Keratinocyte (primary cell): ENCODE data around the gene DGKH. TPM values are rescaled to one million over a fixed set of nuclear protein-coding genes. Genes with fewer than 3 reads are reported as not detected.

Source experiments
- DNase-seq: peaks from one replicate; pipeline ENCODE4 v3.0.0-alpha.2; 2011; ENCODE audit warnings: low read depth, missing footprints, low spot score
- FAIRE-seq: peaks from 2 replicates; lab custom pipeline; 2011; peaks lifted over from hg19 to GRCh38; lab: Jason Lieb, UNC
- H2AFZ ChIP-seq: 2 replicates; pipeline ENCODE4 v1.6.0; 2012; ENCODE audit warnings: low read length, control low read depth, inconsistent platforms; ENCODE audit not compliant: control insufficient read depth
- H3K27ac ChIP-seq: 2 replicates; pipeline ENCODE4 v1.5.1; 2011; ENCODE audit warnings: low read length; ENCODE audit not compliant: control insufficient read depth, insufficient read depth
- H3K27me3 ChIP-seq: 3 replicates; pipeline ENCODE4 v1.6.0; 2011; ENCODE audit warnings: low read length; ENCODE audit not compliant: control insufficient read depth, insufficient read depth; ENCODE audit errors: extremely low read depth
- H3K36me3 ChIP-seq, 2 experiments: 2 replicates in 1 of 2; 3 replicates in 1 of 2; pipeline ENCODE4 v1.5.1; 2011; ENCODE audit warnings: low read length in 2 of 2, mild to moderate bottlenecking in 1 of 2; ENCODE audit not compliant: control insufficient read depth in 2 of 2, insufficient read depth in 2 of 2; ENCODE audit errors: extremely low read depth in 1 of 2
- H3K4me1 ChIP-seq: 3 replicates; pipeline ENCODE4 v1.5.1; 2011; ENCODE audit warnings: low read length; ENCODE audit not compliant: control insufficient read depth, insufficient read depth; ENCODE audit errors: extremely low read depth
- H3K4me2 ChIP-seq: 3 replicates; pipeline ENCODE4 v1.6.0; 2011; ENCODE audit warnings: low read depth, low read length; ENCODE audit not compliant: control insufficient read depth, insufficient read depth; ENCODE audit errors: extremely low read depth
- H3K4me3 ChIP-seq, 3 experiments: fragments of 200-600 bp in 1 of 3; sonication (generic) in 1 of 3; 2 replicates in 2 of 3; 3 replicates in 1 of 3; pipeline ENCODE4 v1.5.1; 2011 to 2016; ENCODE audit warnings: low read length in 3 of 3, mild to moderate bottlenecking in 3 of 3, control low read depth in 2 of 3, inconsistent platforms in 1 of 3, low read depth in 1 of 3, mixed read lengths in 1 of 3, mixed run types in 1 of 3, moderate library complexity in 1 of 3; ENCODE audit not compliant: control insufficient read depth in 2 of 3, insufficient read depth in 2 of 3; ENCODE audit errors: extremely low read depth in 1 of 3
- H3K79me2 ChIP-seq: 2 replicates; pipeline ENCODE4 v1.6.0; 2012; ENCODE audit warnings: low read length; ENCODE audit not compliant: control insufficient read depth, insufficient read depth
- H3K9ac ChIP-seq: 3 replicates; pipeline ENCODE4 v1.6.0; 2011; ENCODE audit warnings: low read length; ENCODE audit not compliant: control insufficient read depth, insufficient read depth; ENCODE audit errors: extremely low read depth
- H3K9me1 ChIP-seq: 3 replicates; pipeline ENCODE4 v1.6.0; 2011; ENCODE audit warnings: low read length; ENCODE audit not compliant: control insufficient read depth, insufficient read depth; ENCODE audit errors: extremely low read depth
- H3K9me3 ChIP-seq: 2 replicates; pipeline ENCODE4 v1.5.1; 2012; ENCODE audit warnings: low read depth, low read length; ENCODE audit not compliant: control insufficient read depth
- H4K20me1 ChIP-seq: 3 replicates; pipeline ENCODE4 v1.6.0; 2011; ENCODE audit warnings: low read length; ENCODE audit not compliant: control insufficient read depth, insufficient read depth; ENCODE audit errors: extremely low read depth
- CTCF ChIP-seq, 3 experiments: IDR thresholded peaks in 1 of 3; conservative IDR thresholded peaks in 1 of 3; optimal IDR thresholded peaks in 1 of 3; 2 replicates in 2 of 3; 3 replicates in 1 of 3; pipeline versions ENCODE3 to v1.5.1; 2011; ENCODE audit warnings: low read length in 3 of 3, mild to moderate bottlenecking in 3 of 3, moderate library complexity in 2 of 3, control low read depth in 1 of 3, inconsistent platforms in 1 of 3; ENCODE audit not compliant: insufficient read depth in 2 of 3; ENCODE audit errors: extremely low read depth in 1 of 3
- EZH2 ChIP-seq: IDR thresholded peaks from one replicate; pipeline ENCODE4 v1.6.1; 2012; ENCODE audit warnings: inconsistent platforms, mild to moderate bottlenecking, low read length, moderate library complexity
- dilution Hi-C: fragments of 300-500 bp; cut with MboI; formaldehyde crosslinking; loops from one replicate; pipeline ENCODE4 v1.7.0; 2020; ENCODE audit warnings: low sequenced_read_pairs; ENCODE audit not compliant: extremely low pct_ligation_motif_present
- polyA plus RNA-seq, 5 experiments: library from polyadenylated mRNA; depleted of rRNA in 3 of 5; stranded (reverse) in 3 of 5; stranded (forward) in 1 of 5; unstranded in 1 of 5; fragments of >200 nt; gene quantifications; 1 replicate in 1 of 5; 2 replicates in 3 of 5; 3 replicates in 1 of 5; pipeline versions ENCODE4 v1.2.1 to v1.2.3, GENCODE V29; 2011 to 2012; ENCODE audit warnings: missing spikeins in 2 of 5, low read depth in 1 of 5, low replicate concordance in 1 of 5

Gene DGKH
- polyA plus RNA-seq, 1 donor (not counting 4 experiments of a cell fraction or from before 2014, with no cell fraction given), result 12.8 TPM

GRCh38 chr13:42054798-42055499 is 6.5 kb downstream of the DGKH start:
- H3K4me3 ChIP-seq, result no peak overlapping the region
- no peak overlapping the region for H3K9ac ChIP-seq
- TF ChIP-seq CTCF (optimal IDR thresholded peaks at IDR 0.05 in 1 of 3, IDR thresholded peaks at IDR 0.05 in 1 of 3, conservative IDR thresholded peaks at IDR 0.05 in 1 of 3; ENCODE audit: extremely low read depth in 1 of 3, insufficient read depth in 2 of 3, low read length in 3 of 3) (no peak), EZH2 (no peak)
- H3K36me3 ChIP-seq, result peaks cover 3 to 4% of the 10 kb centered on the region in 2 experiments
- DNase-seq (no peak), FAIRE-seq (no peak)
- peaks cover 77% of the 10 kb centered on the region for H3K79me2 ChIP-seq
- dilution Hi-C loops, result no loop called here
- H3K27ac ChIP-seq, result no peak overlapping the region
- no peaks in the 10 kb centered on the region for H3K9me3 ChIP-seq
- H3K27me3 ChIP-seq, result no peaks in the 10 kb centered on the region
- H3K4me2 ChIP-seq, result no peak overlapping the region
- H3K9me1 ChIP-seq, result no peaks in the 10 kb centered on the region
- H3K4me1 ChIP-seq, result no peaks in the 10 kb centered on the region
- no peaks in the 10 kb centered on the region for H4K20me1 ChIP-seq
- no peak overlapping the region for H2AFZ ChIP-seq

- peaks cover 76% of the 10 kb centered on the region for H3K79me2 ChIP-seq
Observed at GRCh38 chr13:42055500-42056085, 7.1 kb downstream of the DGKH start.

More at GRCh38 chr13:42055500-42056085, 7.1 kb downstream of the DGKH start:
- Histone ChIP-seq H3K9ac (no peak overlapping the region), H4K20me1 (no peaks in the 10 kb centered on the region), H3K36me3 (peaks cover 4 to 6% of the 10 kb centered on the region in 2 experiments), H3K4me3 (no peak overlapping the region), H3K9me1 (no peaks in the 10 kb centered on the region), H3K4me2 (no peak overlapping the region), H3K27me3 (no peaks in the 10 kb centered on the region), H2AFZ (no peak overlapping the region), H3K27ac (no peak overlapping the region), H3K4me1 (no peaks in the 10 kb centered on the region), H3K9me3 (no peaks in the 10 kb centered on the region)
- FAIRE-seq (no peak), DNase-seq (no peak)
- dilution Hi-C loops, result no loop called here
- no peak for TF ChIP-seq EZH2
- TF ChIP-seq CTCF (optimal IDR thresholded peaks at IDR 0.05 in 1 of 3, IDR thresholded peaks at IDR 0.05 in 1 of 3, conservative IDR thresholded peaks at IDR 0.05 in 1 of 3; ENCODE audit: extremely low read depth in 1 of 3, insufficient read depth in 2 of 3, low read length in 3 of 3), result no peak
